Mesendoderm (in vitro differentiated cells): ENCODE data around the gene EEIG2.
A peak's percentile ranks its signal among the peaks of the same experiment; 100 is the strongest.
"Not testable (repeated sequence)": the region's sequence is repeated elsewhere in the genome, so short reads cannot be mapped to it uniquely, and the experiment has no call there.

ENCODE experiments used
- DNase-seq: peaks from one replicate; pipeline ENCODE4 v3.0.0; 2013
- H2AK5ac ChIP-seq: 2 replicates; pipeline ENCODE4 v1.6.1; 2013; ENCODE audit warnings: low read length, inconsistent platforms
- H2BK120ac ChIP-seq: 2 replicates; pipeline ENCODE4 v1.6.1; 2013; ENCODE audit warnings: low read depth, mild to moderate bottlenecking, low read length, moderate library complexity, mixed read lengths
- H2BK15ac ChIP-seq: replicated peaks from 2 replicates; pipeline ENCODE4 v1.6.1; 2013; ENCODE audit warnings: low read depth, mild to moderate bottlenecking, moderate library complexity
- H2BK5ac ChIP-seq: 2 replicates; pipeline ENCODE4 v1.6.1; 2013; ENCODE audit warnings: low read length, inconsistent platforms
- H3K18ac ChIP-seq: 2 replicates; pipeline ENCODE4 v1.6.1; 2013; ENCODE audit warnings: mild to moderate bottlenecking, low read length, mixed read lengths
- H3K23ac ChIP-seq: one replicate; pipeline ENCODE4 v1.6.1; 2013; ENCODE audit warnings: low read length
- H3K27ac ChIP-seq: 2 replicates; pipeline ENCODE4 v1.5.1; 2013; ENCODE audit warnings: low read depth, mild to moderate bottlenecking, inconsistent platforms, low read length, moderate library complexity
- H3K27me3 ChIP-seq: 2 replicates; pipeline ENCODE4 v1.6.1; 2013; ENCODE audit warnings: low read length, control low read depth, mild to moderate bottlenecking, inconsistent platforms; ENCODE audit not compliant: insufficient read depth, poor library complexity
- H3K36me3 ChIP-seq: 2 replicates; pipeline ENCODE4 v1.6.1; 2013; ENCODE audit warnings: low read length, inconsistent platforms; ENCODE audit not compliant: control insufficient read depth, insufficient read depth
- H3K4ac ChIP-seq: one replicate; pipeline ENCODE4 v1.6.1; 2013; ENCODE audit warnings: low read depth, mild to moderate bottlenecking, low read length, moderate library complexity
- H3K4me1 ChIP-seq: 2 replicates; pipeline ENCODE4 v1.6.1; 2013; ENCODE audit warnings: low read depth, low read length, inconsistent platforms; ENCODE audit not compliant: control insufficient read depth
- H3K4me2 ChIP-seq: 2 replicates; pipeline ENCODE4 v1.6.1; 2013; ENCODE audit warnings: low read length
- H3K4me3 ChIP-seq: 2 replicates; pipeline ENCODE4 v1.5.1; 2013; ENCODE audit warnings: mild to moderate bottlenecking, low read length
- H3K56ac ChIP-seq: one replicate; pipeline ENCODE4 v1.6.1; 2013; ENCODE audit warnings: low read length
- H3K79me1 ChIP-seq: 2 replicates; pipeline ENCODE4 v1.6.1; 2013; ENCODE audit warnings: low read length, inconsistent platforms
- H3K79me2 ChIP-seq: 2 replicates; pipeline ENCODE4 v1.6.1; 2013; ENCODE audit warnings: mild to moderate bottlenecking, low read length; ENCODE audit not compliant: control insufficient read depth, insufficient read depth
- H3K9ac ChIP-seq: 2 replicates; pipeline ENCODE4 v1.6.1; 2013; ENCODE audit warnings: low read length, inconsistent platforms
- H4K5ac ChIP-seq: one replicate; pipeline ENCODE4 v1.6.1; 2013; ENCODE audit warnings: low read length
- H4K8ac ChIP-seq: one replicate; pipeline ENCODE4 v1.6.1; 2013; ENCODE audit warnings: low read depth, mild to moderate bottlenecking, control low read depth, low read length, moderate library complexity
- WGBS: extraction: QIAGEN DNeasy Blood & Tissue Kit; methylation state at CpG from one replicate; pipeline ENCODE4 v1.1.7; 2013; ENCODE audit warnings: low lambda C conversion rate, missing lambda C conversion rate; ENCODE audit not compliant: insufficient coverage; ENCODE audit errors: extremely low coverage; 5-methylcytosine and 5-hydroxymethylcytosine counted together

Gene EEIG2

GRCh38 chr1:108517301-108517897 lies 42.5 kb upstream of the EEIG2 start:
- peak; percentile 10 for DNase-seq
- no CpG with 5 or more reads among the region's 6 CpGs for WGBS
- not testable (repeated sequence) for H3K56ac ChIP-seq, H3K18ac ChIP-seq, H3K27me3 ChIP-seq, H2AK5ac ChIP-seq, H3K4ac ChIP-seq, H3K9ac ChIP-seq, H3K4me3 ChIP-seq, H2BK5ac ChIP-seq, H3K27ac ChIP-seq, H3K4me1 ChIP-seq, H3K79me2 ChIP-seq, H3K79me1 ChIP-seq, H3K36me3 ChIP-seq, H4K8ac ChIP-seq, H2BK120ac ChIP-seq, H3K23ac ChIP-seq, H3K4me2 ChIP-seq, H2BK15ac ChIP-seq, H4K5ac ChIP-seq

- Histone ChIP-seq H3K23ac (no peak overlapping the region), H2AK5ac (no peak overlapping the region), H2BK15ac (no peak overlapping the region), H3K4me3 (no peak overlapping the region), H3K27me3 (no peaks in the 10 kb centered on the region), H3K4me2 (no peak overlapping the region), H2BK5ac (no peak overlapping the region), H3K4ac (no peak overlapping the region), H3K4me1 (no peaks in the 10 kb centered on the region), H2BK120ac (no peak overlapping the region), H3K56ac (no peak overlapping the region), H4K8ac (no peak overlapping the region), H3K9ac (no peak overlapping the region), H3K36me3 (no peaks in the 10 kb centered on the region), H3K18ac (no peak overlapping the region), H3K79me1 (no peaks in the 10 kb centered on the region), H4K5ac (no peak overlapping the region), H3K27ac (no peak overlapping the region), H3K79me2 (no peaks in the 10 kb centered on the region)
- DNase-seq = no peak
Measured at GRCh38 chr1:108521990-108522393, 37.9 kb upstream of the EEIG2 start.

GRCh38 chr1:108523829-108524228 lies 36.1 kb upstream of the EEIG2 start:
- Histone ChIP-seq H3K36me3 (no peaks in the 10 kb centered on the region), H3K4me1 (no peaks in the 10 kb centered on the region), H2BK120ac (no peak overlapping the region), H4K8ac (no peak overlapping the region), H3K27ac (no peak overlapping the region), H4K5ac (no peak overlapping the region), H2BK15ac (no peak overlapping the region), H2BK5ac (no peak overlapping the region), H3K27me3 (no peaks in the 10 kb centered on the region), H3K79me1 (no peaks in the 10 kb centered on the region), H3K18ac (no peak overlapping the region), H2AK5ac (no peak overlapping the region), H3K56ac (no peak overlapping the region), H3K4ac (no peak overlapping the region), H3K9ac (no peak overlapping the region), H3K4me2 (no peak overlapping the region), H3K23ac (no peak overlapping the region), H3K4me3 (no peak overlapping the region), H3K79me2 (no peaks in the 10 kb centered on the region)
- DNase-seq = no peak

GRCh38 chr1:108524676-108525075 lies 35.2 kb upstream of the EEIG2 start:
- H2BK5ac ChIP-seq = no peak overlapping the region

GRCh38 chr1:108527135-108527534 lies 32.8 kb upstream of the EEIG2 start:
- Histone ChIP-seq H3K79me1 (no peaks in the 10 kb centered on the region), H2BK5ac (no peak overlapping the region), H2BK15ac (no peak overlapping the region), H3K56ac (no peak overlapping the region), H2AK5ac (no peak overlapping the region), H3K4me1 (no peaks in the 10 kb centered on the region), H3K9ac (no peak overlapping the region), H3K23ac (no peak overlapping the region), H3K36me3 (no peaks in the 10 kb centered on the region), H3K4me2 (no peak overlapping the region), H2BK120ac (no peak overlapping the region), H3K4me3 (no peak overlapping the region), H3K27me3 (no peaks in the 10 kb centered on the region), H3K79me2 (no peaks in the 10 kb centered on the region), H3K27ac (no peak overlapping the region), H3K18ac (no peak overlapping the region), H4K8ac (no peak overlapping the region), H4K5ac (no peak overlapping the region), H3K4ac (no peak overlapping the region)
- no CpG with 5 or more reads among the region's 3 CpGs for WGBS
- DNase-seq = no peak

More at GRCh38 chr1:108524676-108525075, 35.2 kb upstream of the EEIG2 start:
- H2BK120ac ChIP-seq = no peak overlapping the region
- H3K4me1 ChIP-seq = no peaks in the 10 kb centered on the region
- H2AK5ac ChIP-seq = no peak overlapping the region
- no CpG with 5 or more reads among the region's 3 CpGs for WGBS
- no peak overlapping the region for H2BK15ac ChIP-seq
- H3K79me2 ChIP-seq = no peaks in the 10 kb centered on the region
- no peak overlapping the region for H3K18ac ChIP-seq
- no peak overlapping the region for H3K4me3 ChIP-seq
- no peak overlapping the region for H4K5ac ChIP-seq
- H4K8ac ChIP-seq = no peak overlapping the region
- H3K23ac ChIP-seq = no peak overlapping the region
- no peak overlapping the region for H3K9ac ChIP-seq
- DNase-seq = no peak
- H3K36me3 ChIP-seq = no peaks in the 10 kb centered on the region
- H3K4me2 ChIP-seq = no peak overlapping the region
- H3K27me3 ChIP-seq = no peaks in the 10 kb centered on the region
- no peak overlapping the region for H3K27ac ChIP-seq
- H3K56ac ChIP-seq = no peak overlapping the region
- no peak overlapping the region for H3K4ac ChIP-seq
- no peaks in the 10 kb centered on the region for H3K79me1 ChIP-seq

- Histone ChIP-seq H2BK15ac (no peak overlapping the region), H3K9ac (no peak overlapping the region), H3K56ac (no peak overlapping the region), H3K4me3 (no peak overlapping the region), H2AK5ac (no peak overlapping the region), H3K79me2 (no peaks in the 10 kb centered on the region), H4K5ac (no peak overlapping the region), H3K4me1 (no peaks in the 10 kb centered on the region), H3K36me3 (no peaks in the 10 kb centered on the region), H3K79me1 (no peaks in the 10 kb centered on the region), H3K18ac (no peak overlapping the region), H3K4ac (no peak overlapping the region), H2BK5ac (no peak overlapping the region), H2BK120ac (no peak overlapping the region), H4K8ac (no peak overlapping the region), H3K23ac (no peak overlapping the region), H3K4me2 (no peak overlapping the region), H3K27me3 (no peaks in the 10 kb centered on the region), H3K27ac (no peak overlapping the region)
- no peak for DNase-seq
- no CpG with 5 or more reads among the region's 2 CpGs for WGBS
Measured at GRCh38 chr1:108527837-108528236, 32.1 kb upstream of the EEIG2 start.
